Measurements from ENCODE around the gene INPP5D.

DNA sequence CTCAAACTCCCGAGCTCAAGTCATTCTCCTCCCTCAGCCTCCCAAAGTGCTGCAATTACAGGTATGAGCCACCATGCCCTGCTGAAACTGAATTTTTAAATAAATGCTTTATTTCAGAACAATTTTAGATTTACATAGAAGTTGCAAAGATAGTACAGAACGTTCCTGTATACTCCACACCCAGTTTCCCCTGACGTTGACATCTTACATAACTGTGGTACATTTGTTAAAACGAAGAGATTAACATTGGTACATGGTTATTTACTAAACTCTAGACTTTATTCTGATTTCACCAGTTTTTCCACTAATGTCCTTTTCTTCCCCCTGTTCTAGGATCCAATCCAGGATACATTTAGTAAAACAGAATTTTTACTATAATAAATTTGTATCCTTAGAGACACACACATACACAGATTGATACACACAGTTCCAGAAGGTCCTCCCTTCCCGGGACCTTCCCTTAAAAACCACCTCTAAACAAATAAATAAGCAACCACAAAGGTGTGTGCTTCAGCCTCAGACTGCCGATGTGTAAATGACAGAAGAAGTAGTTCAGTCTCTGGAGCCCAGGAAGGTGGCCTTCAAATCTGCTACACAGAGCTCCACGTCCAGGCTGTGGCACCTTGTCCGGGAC lies 20.8 kb upstream of the INPP5D start:
- TF ChIP-seq, protein P1, sequence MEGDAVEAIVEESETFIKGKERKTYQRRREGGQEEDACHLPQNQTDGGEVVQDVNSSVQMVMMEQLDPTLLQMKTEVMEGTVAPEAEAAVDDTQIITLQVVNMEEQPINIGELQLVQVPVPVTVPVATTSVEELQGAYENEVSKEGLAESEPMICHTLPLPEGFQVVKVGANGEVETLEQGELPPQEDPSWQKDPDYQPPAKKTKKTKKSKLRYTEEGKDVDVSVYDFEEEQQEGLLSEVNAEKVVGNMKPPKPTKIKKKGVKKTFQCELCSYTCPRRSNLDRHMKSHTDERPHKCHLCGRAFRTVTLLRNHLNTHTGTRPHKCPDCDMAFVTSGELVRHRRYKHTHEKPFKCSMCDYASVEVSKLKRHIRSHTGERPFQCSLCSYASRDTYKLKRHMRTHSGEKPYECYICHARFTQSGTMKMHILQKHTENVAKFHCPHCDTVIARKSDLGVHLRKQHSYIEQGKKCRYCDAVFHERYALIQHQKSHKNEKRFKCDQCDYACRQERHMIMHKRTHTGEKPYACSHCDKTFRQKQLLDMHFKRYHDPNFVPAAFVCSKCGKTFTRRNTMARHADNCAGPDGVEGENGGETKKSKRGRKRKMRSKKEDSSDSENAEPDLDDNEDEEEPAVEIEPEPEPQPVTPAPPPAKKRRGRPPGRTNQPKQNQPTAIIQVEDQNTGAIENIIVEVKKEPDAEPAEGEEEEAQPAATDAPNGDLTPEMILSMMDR (IDR thresholded peaks at IDR 0.05; ENCODE audit: low read depth, low read length), result no peak
- TF ChIP-seq EZH2phosphoT487 (IDR thresholded peaks at IDR 0.05; ENCODE audit: low read depth), result no peak

All from OCI-LY3 (cell line).